Measurements from ENCODE around the gene MED16.
A peak's percentile ranks its signal among the peaks of the same experiment; 100 is the strongest.
"Not testable (repeated sequence)": the region's sequence is repeated elsewhere in the genome, so short reads cannot be mapped to it uniquely, and the experiment has no call there.

MED16 gene

DNA sequence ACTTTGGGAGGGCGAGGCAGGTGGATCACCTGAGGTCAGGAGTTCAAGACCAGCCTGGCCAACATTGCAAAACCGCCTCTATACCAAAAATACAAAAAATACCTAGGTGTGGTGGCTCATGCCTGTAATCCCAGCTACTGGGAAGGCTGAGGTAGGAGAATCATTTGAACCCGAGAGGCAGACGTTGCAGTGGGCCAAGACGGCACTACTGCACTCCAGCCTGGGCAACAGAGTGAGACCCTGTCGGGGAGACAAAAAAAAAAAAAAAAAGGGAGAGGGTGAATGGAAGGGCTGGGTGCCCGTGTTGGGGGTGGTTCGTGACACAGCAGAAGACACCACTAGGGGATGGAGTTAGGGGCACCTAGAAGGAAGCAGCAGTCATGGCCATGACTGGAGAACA lies 22.7 kb downstream of the MED16 start:
- no peak for DNase-seq

DNA sequence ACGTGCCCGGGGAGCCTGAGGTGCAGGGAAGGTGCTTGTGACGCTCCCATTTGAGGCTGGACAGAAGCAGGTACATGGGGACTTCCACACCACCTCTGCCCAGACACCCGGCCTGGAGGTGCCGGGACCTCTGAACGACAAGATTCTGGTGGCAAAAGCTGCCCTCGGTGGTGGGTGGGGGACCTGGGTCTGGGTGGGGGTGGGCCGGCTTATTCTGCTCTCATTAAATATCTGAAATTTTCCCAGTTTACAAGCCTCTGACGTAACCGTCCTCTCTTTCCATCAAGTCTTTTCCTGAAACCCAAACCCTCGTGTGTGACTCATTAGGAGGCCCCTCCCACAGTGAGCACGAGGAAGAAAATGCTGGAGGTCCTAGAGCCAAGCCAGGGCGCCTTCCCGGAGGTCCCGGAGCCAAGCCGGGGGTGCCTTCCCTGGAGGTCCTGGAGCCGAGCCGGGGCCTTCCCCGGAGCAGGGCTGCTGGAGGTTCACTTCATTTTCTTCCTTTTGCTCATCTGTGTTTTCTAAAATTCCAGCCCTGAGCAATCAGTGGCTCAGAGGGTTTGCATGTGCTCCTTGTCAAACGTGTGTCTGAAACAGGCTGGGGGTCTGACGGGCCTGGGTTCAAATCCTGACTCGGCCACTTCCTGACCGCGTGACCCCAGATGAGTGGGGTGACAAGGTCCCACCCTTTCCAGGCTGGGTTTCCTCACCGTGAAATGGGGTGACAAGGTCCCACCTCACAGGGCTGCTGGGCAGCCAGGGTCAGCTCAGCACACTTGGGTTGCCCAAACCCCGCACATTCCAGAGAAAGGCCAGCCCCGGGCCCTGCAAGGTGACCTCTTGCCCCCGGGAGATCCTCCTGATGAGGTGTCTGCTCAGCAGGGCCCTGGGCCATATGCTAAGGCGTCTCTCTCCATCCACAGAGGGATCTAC lies 23.5 kb downstream of the MED16 start:
- DNase-seq: no peak

DNA sequence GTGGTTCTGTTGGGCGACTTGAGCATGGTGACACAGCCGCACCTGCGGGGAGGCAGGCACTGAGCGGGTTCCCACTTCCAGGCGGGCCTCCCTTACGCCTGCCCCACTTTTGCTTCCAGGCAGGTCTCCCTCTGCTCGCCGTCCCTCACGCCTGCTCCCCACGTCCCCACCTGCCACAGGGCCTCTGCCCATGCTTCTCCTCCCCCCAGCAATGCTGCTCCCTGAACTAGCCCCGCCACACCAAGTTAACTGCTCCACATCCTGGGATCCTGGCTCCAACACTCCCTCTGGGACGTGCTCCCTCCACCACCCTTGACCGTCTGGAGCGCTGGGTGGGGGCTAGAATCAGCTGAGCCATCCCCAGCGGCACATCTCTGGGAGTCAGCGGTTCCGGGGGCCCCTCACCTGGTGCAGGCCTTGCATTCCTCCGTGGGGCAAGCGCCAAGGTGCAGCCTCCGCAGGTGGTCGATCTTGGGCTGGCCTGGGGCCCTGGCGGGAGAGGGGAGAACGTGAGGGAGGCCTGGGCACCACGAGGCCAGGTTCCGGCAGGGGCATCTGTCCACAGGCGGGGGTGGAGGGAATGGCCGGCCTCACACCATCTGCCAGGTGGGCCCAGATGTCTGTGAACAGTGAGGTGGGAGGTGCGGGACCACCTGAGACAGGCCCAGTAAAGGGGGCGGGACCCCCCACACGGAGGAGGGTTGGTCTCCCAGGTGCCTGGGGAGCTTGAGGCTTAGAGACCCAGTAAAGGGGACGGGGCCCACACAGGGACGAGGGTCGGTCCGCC lies 24.3 kb downstream of the MED16 start:
- DNase-seq: no peak

DNA sequence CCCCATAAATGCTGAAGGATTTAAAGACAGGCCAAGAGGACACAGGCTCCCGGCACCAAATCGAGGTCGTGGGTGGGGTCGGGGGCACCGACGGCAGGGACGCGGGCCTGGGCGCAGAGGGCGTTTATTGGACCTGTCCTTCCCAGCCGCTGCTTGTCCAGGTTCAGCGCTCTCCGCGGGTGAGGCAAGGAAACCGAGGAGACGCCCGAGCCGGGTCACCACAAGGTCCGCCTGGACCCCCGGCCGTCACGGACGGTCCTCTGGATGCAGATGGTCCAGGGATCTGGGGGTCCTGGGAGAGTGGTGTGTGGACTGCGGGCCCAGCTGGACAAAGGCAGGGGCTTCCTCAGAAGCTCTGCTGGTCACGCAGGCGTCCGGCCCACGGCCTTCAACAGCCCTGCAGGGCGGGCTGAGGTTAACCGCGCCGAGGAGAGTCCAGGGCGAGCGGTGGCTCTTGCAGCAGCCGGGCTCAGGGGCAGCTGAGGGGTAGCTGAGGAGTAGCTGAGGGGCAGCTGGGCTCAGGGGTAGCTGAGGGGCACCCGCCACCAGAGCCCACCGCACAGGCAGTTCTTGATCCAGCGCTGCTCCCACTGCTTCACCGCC lies 25.0 kb downstream of the MED16 start:
- no peak for DNase-seq

DNA sequence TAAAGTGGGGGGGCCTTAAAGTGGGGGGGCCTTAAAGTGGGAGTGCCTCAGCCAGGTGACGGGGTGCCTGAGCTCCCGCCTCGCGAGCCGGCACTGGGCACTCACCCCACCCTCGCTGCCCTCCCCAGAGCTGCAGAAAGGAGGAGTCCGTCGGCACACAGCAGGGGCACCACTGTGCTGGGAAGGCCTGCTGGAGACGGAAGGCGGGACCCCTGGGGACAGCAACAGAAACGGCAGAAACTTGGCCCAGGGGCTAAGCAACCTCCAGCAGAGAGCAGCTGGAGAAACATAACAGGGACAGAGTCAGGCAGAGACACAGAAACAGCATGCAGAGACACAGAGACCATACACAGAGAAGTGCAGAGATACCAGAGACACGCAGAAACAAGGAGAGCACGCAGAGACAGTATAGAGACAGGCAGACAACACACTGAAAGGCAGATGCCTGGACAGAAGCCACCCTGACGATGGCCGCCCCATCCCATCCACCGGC lies 25.6 kb downstream of the MED16 start:
- no peak for DNase-seq

DNA sequence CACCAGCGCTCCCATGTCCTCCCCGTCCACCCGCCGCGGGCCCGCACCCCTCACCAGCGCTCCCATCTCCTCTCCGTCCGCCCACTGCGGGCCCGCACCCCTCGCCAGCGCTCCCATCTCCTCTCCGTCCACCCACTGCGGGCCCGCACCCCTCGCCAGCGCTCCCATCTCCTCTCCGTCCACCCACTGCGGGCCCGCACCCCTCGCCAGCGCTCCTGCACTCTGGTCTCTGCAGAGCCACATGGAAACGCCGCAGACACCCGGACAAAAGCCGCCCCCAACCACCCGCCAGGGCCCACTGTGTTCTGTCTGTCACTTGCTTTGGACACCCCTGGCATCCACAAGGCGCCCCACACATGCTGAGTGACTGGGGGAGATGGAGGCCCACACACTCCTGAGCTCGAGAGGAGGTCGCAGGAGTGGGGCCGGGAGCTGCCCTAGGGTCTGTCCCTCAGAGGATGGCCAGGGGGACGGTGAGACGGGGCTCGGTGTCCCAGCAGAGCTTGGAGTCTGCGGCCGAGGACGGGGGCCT lies 26.2 kb downstream of the MED16 start:
- DNase-seq: no peak

DNA sequence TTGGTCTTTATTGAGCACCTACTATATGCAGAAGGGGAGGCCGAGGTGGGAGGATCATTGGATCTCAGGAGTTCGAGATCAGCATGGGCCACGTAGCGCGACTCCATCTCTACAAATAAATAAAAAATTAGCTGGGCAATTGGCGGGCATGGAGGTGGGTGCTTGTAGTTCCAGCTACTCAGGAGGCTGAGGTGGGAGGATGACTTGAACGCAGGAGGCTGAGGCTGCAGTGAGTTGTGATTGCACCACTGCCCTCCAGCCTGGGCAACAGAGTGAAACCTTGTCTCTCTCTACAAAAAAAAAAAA lies 29.7 kb downstream of the MED16 start:
- DNase-seq: no peak

DNA sequence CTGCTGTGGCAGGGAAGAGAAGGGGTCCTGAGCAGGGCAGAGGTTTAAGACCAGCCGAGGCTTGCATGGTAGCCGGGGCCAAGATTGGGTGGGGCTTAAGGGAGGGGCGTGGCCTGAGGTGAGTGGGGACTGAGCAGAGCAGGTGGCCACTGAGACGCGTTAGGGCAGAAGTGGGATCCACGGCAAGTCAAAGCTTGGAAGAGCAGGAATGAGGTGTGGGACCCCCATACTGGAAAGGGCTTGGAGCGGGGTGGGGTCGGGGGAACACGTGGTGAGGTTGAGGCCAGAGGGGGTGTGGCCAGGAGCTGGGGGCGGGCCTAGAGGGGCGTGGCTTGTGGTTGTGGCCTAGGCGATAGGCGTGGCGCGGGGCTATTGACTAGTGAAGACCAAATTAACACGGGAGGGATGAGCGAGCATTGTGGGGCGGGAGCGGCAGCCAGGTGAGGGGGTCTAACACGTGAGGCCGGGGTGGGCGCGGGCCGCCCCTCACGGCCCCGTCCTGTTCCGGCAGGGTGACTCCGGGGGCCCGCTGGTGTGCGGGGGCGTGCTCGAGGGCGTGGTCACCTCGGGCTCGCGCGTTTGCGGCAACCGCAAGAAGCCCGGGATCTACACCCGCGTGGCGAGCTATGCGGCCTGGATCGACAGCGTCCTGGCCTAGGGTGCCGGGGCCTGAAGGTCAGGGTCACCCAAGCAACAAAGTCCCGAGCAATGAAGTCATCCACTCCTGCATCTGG lies 30.2 kb downstream of the MED16 start:
- no peak for DNase-seq

DNA sequence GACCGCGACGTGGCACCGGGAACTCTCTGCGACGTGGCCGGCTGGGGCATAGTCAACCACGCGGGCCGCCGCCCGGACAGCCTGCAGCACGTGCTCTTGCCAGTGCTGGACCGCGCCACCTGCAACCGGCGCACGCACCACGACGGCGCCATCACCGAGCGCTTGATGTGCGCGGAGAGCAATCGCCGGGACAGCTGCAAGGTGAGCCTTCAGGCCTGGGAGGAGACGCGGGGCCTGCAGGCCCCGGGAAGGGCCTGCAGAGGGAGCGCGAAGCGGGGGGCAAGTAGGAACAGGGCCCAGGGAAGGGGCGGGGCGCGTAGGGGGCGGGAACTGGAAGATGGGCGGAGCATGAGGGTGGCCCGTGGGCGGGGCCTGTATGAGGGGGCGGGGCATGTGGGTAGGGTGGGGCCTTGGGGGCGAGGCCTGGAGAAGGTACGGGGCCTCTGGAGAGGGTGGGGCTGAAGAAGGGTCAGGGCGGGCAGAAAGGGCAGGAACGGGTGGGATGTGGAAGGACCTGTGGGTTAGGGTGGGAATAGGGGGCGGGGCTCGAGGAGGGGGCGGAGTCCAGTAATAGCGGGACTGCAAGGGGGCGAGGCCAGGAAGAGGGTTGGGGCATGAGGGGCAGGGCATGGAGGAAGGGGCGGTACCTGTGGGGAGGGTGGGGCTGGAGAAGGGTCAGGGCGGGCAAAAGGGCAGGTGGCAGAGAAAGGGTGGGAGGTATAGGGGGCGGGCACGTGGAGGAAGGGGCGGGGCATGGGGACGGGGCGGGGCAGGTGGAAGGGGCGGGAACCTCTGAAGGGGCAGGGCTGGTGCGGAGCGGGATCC lies 31.0 kb downstream of the MED16 start:
- DNase-seq: peak; percentile 38

DNA sequence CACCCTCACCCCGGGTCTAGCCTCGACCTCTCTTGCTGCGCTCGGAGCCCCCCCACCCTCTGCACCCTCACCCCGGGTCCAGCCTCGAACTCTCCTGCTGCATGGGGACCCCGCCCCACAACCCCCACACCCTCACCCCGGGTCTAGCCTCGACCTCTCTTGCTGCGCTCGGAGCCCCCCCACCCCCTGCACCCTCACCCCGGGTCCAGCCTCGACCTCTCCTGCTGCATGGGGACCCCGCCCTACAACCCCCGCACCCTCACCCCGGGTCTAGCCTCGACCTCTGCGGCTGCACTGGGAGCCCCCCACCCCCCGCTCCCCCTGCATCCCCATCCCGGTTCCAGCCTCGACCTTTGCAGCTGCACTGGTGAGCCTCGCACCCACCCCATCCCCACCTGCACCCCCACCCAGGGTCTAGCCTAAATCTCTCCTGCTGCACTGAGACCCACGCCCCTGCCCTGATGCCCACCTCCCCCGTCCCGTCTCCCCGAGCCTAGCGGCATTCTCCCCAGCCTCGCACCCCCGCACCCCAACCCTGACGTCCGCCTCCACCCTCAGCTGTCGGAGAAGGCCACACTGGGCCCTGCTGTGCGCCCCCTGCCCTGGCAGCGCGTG lies 31.7 kb downstream of the MED16 start:
- no peak for DNase-seq

DNA sequence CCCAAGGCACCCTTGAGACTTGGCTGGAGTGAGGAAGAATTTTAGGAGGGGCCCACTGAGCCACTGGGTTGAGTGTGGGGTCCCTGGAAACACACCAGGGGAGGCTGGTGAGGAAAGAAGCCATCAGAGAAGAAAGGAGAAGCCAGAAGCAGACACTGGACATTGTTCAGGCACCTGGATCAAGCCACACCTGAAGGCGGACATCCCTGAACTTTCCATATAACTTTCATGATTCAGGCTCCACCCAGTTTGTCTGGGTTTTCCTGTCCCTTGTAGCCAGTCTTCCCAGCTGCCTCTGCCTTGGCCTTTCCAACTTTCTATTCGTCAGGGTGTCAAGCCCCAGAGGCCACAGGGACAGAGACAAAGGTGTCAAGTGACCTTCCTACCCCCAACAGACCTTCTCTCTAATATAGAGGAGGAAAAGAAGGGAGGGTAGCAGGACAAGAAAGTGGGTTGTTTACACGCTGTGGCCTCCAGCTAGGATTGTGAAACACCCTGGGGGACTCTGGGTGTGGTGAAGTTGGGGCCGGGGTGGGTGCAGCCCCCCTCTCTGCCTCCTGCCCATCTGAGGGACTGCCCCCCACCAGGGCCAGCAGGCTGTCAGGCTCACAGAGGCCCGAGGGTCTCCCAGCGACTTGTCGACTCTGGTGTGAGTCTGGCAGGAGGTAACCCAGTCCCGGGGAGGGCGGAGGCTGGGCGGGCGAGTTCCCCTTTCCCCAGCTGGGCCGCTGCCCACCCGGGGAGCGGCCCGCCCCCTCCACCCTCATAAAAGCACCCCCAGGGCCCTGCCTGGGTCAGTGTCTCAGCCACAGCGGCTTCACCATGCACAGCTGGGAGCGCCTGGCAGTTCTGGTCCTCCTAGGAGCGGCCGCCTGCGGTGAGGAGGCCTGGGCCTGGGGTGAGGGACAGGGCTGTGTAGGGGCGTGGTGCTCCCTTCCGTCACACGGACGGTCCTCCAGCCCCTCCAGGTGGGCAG lies 33.8 kb downstream of the MED16 start, which contains the start of gene CFD:
CFD (plus strand) TSS at position 797 of the 976 bp plus-strand sequence; CDS start at position 823, 26 bp downstream.
- DNase-seq: no peak

DNA sequence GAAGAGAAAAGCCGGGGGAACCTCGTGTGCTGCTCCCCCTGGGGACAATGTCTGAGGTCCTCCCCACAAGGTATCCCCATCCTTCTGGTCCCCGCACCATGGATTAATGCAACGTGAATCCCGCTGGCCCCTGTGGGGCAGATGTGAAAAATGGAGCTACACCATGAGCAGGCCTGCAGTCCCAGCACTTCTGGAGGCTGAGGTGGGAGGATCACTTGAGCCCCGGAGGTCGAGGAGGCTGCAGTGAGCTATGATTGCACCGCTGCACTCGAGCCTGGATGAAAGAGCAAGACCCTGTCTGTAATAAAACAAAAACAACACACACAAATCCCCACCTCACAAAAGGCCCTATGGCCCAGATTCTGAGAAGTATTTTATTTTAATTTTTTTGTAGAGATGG lies 34.7 kb downstream of the MED16 start:
- no peak for DNase-seq

DNA sequence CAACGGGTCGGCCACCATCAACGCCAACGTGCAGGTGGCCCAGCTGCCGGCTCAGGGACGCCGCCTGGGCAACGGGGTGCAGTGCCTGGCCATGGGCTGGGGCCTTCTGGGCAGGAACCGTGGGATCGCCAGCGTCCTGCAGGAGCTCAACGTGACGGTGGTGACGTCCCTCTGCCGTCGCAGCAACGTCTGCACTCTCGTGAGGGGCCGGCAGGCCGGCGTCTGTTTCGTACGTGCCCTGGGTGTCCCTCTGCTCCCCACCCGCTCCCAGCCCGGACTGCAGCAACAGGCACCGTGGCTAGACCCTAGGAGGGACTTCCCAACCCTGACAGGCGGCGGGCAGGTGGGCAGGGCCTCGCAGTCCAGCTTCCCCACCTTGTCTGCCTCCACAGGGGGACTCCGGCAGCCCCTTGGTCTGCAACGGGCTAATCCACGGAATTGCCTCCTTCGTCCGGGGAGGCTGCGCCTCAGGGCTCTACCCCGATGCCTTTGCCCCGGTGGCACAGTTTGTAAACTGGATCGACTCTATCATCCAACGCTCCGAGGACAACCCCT lies 37.3 kb downstream of the MED16 start:
- no peak for DNase-seq

DNA sequence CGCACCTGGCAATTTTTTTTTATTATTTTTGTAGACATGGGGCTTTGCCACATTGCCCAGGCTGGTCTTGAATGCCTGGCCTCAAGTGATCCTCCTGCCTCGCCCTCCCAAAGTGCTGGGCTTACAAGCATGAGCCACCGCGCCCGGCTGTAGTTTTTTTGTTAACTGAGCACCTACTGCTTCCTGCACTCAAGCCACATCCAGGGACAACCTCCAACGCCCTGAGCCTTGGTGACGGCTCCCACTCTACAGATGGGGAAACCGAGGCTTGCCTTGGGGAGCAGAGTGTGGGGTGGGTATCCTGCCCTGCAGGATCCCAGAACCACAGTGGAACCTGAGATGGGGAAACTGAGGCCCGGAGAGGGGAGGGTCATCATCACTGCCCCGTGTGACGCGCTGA lies 37.8 kb downstream of the MED16 start:
- DNase-seq: no peak

DNA sequence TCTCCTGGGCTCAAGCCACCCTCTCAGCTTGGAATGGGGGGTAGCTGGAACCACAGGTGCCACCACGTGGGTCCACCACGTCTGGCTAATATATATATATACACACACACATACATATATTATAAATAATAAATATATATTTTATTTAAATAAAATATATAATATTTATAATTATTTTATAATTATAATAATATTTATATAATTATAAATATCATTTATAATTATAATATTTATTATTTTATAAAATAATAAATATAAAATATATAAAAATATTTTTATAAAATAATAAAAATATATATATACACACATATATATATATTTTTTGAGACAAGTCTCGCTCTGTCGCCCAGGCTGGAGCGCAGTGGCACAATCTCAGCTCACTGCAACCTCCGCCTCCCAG lies 38.4 kb downstream of the MED16 start:
- no peak for DNase-seq

DNA sequence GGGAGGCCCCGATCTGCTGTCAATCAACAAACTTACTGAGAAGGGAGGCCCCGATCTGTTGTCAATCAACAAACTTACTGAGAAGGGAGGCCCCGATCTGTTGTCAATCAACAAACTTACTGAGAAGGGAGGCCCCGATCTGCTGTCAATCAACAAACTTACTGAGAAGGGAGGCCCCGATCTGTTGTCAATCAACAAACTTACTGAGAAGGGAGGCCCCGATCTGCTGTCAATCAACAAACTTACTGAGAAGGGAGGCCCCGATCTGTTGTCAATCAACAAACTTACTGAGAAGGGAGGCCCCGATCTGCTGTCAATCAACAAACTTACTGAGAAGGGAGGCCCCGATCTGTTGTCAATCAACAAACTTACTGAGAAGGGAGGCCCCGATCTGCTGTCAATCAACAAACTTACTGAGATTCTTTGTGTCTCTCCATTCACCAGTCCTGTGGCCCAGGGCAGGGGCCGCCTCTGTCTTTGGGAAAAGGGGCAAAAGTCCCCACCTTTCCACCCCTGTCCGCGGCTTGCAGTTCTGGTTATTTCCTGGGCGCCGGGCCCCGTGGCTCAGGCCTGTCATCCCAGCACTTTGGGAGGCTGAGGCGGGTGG lies 39.3 kb downstream of the MED16 start:
- DNase-seq: not testable (repeated sequence)

DNA sequence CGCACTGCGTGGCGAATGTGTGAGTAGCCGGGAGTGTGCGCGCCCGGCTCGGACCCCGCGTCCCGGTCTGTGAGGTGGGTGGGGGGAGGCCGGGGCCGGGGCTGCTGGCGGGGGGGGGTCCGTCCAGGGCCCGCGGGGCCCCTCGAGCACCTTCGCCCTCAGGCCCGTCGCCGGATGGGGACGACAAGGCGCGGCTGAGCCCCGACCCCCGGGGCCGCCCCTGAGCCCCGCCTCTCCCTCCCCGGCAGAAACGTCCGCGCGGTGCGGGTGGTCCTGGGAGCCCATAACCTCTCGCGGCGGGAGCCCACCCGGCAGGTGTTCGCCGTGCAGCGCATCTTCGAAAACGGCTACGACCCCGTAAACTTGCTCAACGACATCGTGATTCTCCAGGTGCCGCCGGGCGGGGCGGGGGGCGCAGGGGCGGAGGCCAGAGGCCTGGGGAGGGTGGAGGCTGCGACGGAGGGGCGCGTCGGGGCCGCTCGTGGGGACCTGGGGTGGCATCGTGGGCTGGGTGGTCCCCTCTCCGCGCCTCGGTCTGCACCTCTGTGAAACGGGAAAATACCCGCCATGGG lies 39.9 kb downstream of the MED16 start:
- no peak for DNase-seq

DNA sequence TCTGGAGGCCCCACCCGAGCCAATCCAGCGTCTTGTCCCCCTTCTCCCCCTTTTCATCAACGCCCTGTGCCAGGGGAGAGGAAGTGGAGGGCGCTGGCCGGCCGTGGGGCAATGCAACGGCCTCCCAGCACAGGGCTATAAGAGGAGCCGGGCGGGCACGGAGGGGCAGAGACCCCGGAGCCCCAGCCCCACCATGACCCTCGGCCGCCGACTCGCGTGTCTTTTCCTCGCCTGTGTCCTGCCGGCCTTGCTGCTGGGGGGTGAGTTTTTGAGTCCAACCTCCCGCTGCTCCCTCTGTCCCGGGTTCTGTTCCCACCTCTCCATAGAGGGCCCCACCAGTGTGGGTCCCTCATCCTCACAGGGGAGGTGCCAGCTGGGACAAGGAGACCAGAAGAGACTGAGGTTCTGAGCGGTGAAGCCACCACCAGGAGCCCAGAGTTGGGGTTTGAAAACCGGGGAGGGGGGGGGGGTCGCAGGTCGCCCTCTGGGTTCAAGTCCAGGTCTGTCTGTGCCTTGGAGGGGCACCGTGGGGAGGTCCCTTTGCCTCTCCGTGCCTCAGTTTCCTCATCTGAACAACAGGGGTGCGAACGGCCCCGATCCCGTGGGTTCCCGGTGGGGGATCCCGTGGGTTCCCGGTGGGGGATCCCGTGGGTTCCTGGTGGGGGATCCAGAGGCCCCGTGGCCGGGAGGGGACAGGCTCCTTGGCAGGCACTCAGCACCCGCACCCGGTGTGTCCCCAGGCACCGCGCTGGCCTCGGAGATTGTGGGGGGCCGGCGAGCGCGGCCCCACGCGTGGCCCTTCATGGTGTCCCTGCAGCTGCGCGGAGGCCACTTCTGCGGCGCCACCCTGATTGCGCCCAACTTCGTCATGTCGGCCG lies 40.6 kb downstream of the MED16 start, which contains the start of gene ELANE:
ELANE (plus strand) TSS at position 168 of the 878 bp plus-strand sequence; CDS start at position 194, 26 bp downstream.
- no peak for DNase-seq
